Measurements from ENCODE around the gene KRT74. TPM values are rescaled to one million over a fixed set of nuclear protein-coding genes. Genes with fewer than 3 reads are reported as not detected.

The KRT74 gene
- total RNA-seq, 1 donor from 2014 or later, result not detected

- H3K36me3 ChIP-seq (ENCODE audit: control insufficient read depth, insufficient read depth, low read length), result no peaks in the 10 kb centered on the region
- TF ChIP-seq, protein P1, sequence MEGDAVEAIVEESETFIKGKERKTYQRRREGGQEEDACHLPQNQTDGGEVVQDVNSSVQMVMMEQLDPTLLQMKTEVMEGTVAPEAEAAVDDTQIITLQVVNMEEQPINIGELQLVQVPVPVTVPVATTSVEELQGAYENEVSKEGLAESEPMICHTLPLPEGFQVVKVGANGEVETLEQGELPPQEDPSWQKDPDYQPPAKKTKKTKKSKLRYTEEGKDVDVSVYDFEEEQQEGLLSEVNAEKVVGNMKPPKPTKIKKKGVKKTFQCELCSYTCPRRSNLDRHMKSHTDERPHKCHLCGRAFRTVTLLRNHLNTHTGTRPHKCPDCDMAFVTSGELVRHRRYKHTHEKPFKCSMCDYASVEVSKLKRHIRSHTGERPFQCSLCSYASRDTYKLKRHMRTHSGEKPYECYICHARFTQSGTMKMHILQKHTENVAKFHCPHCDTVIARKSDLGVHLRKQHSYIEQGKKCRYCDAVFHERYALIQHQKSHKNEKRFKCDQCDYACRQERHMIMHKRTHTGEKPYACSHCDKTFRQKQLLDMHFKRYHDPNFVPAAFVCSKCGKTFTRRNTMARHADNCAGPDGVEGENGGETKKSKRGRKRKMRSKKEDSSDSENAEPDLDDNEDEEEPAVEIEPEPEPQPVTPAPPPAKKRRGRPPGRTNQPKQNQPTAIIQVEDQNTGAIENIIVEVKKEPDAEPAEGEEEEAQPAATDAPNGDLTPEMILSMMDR (IDR thresholded peaks at IDR 0.05; ENCODE audit: insufficient read depth, low read length, poor library complexity, severe bottlenecking), result no peak
- DNase-seq (ENCODE audit: low read depth), result no peak
- peaks cover 11% of the 10 kb centered on the region for H3K27me3 ChIP-seq (ENCODE audit: control insufficient read depth, insufficient read depth, low read length)
- H3K4me3 ChIP-seq (ENCODE audit: low read depth, low read length), result no peak overlapping the region
Measured at GRCh38 chr12:52615912-52616311, 42.3 kb upstream of the KRT74 start.

DNA sequence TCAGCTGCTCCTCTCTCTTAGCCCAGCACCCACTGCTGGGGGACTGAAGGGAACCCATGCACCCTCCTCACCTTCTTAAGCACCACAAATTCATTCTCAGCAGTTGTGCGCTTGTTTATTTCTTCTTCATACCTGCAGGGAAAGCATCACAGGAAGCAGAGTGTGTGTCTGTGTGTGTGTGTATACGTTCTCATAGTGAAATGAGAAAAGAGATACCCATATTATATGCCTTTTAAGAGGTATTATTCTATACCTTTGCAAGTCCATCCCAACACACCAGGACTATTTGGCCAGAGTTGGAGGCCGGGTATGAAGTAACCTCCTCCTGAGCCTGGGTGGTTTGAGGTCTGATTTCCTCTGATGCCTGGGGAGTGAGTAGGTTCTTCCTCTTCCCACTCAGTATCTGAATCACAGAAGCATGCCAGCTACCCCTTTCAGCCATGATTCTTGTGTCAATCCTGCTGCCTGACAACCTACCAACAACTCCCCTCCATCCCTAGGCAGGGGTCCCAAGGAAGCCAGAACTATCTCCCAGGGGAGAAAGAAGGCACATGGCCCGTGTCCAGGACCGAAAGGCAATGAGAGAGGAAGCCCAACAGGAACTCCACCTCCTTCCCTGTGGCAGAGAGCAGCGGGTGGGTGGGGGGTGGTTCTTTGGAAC lies 41.7 kb upstream of the KRT74 start:
- DNase-seq (ENCODE audit: low read depth), result no peak
- Histone ChIP-seq H3K4me3 (ENCODE audit: low read depth, low read length) (no peak overlapping the region), H3K27me3 (ENCODE audit: control insufficient read depth, insufficient read depth, low read length) (peaks cover 16% of the 10 kb centered on the region), H3K36me3 (ENCODE audit: control insufficient read depth, insufficient read depth, low read length) (no peaks in the 10 kb centered on the region)
- TF ChIP-seq, protein P1 (IDR thresholded peaks at IDR 0.05; ENCODE audit: insufficient read depth, low read length, poor library complexity, severe bottlenecking), result no peak

DNA sequence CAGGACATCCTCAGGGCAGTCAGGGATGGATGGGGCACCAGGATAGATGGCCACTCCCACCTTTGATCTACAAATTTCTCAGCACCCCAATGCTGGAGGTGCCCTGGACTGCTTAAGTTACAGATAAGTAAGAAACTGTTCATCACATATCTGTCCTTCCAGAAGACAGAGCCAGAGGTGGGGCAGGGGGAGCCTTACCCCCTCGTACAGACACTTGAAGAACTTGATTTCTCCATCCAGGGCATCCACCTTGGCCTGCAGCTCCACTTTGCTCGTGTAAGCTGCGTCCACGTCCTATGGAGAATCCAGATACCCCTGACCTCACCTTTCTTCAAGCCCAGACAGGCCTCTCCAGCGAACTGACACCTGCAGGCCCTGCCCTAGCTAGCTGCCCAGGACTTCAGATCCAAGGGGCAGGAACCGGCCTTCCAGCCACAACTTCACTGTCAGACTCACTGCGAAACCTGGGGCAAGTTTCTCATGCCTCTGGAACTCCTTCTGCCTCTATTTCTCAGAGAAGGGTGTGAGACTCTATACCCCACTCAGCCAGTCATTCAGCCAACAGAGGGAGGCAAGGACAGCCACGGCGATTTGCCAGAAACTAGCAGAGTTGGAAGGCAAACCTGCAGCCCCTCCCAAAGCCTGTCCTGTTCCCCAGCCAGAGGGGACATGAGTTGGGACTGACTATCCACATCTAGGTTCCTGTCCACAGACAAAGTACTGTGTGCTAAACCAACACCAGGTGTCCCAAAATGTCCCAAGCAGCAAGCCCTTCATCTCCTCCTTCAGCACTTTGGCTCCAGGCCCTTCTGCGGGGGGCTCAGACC lies 41.0 kb upstream of the KRT74 start:
- no peak for DNase-seq (ENCODE audit: low read depth)
- Histone ChIP-seq H3K27me3 (ENCODE audit: control insufficient read depth, insufficient read depth, low read length) (peaks cover 16% of the 10 kb centered on the region), H3K4me3 (ENCODE audit: low read depth, low read length) (no peak overlapping the region)

DNA sequence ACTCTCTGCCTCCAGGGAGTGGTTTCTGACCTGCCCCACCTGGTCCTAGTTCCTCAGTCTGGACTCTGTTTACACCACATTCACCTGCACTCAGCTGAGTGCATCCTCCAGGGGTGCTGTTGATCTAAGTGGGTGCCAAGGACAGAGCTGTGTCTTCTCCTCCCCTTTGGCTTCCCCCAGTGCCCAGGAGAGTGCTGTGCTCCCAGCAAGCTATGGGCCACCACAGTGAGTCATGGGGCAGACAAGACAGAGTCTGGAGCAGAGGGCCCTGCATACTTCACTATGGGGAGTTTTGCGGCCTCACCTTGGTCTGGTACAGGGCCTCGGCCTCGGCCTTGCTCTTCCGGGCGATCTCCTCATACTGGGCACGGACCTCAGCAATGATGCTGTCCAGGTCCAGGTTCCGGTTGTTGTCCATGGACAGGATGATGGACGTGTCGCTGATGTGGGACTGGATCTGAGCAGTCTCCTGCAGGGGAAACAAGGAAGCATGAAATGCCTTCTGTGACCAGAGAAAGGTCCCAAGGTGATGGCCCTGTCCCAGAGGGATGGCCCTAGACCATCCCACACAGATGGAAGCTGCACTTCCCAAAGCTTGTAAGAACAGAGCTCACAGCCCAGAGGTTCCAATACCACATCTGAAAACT lies 39.9 kb upstream of the KRT74 start:
- TF ChIP-seq, protein P1 (IDR thresholded peaks at IDR 0.05; ENCODE audit: insufficient read depth, low read length, poor library complexity, severe bottlenecking), result no peak
- Histone ChIP-seq H3K4me3 (ENCODE audit: low read depth, low read length) (no peak overlapping the region), H3K27me3 (ENCODE audit: control insufficient read depth, insufficient read depth, low read length) (peaks cover 19% of the 10 kb centered on the region), H3K36me3 (ENCODE audit: control insufficient read depth, insufficient read depth, low read length) (no peaks in the 10 kb centered on the region)
- no peak for DNase-seq (ENCODE audit: low read depth)

More for the DNA sequence above, 41.0 kb upstream of the KRT74 start:
- TF ChIP-seq, protein P1 (IDR thresholded peaks at IDR 0.05; ENCODE audit: insufficient read depth, low read length, poor library complexity, severe bottlenecking), result no peak
- H3K36me3 ChIP-seq (ENCODE audit: control insufficient read depth, insufficient read depth, low read length), result no peaks in the 10 kb centered on the region

DNA sequence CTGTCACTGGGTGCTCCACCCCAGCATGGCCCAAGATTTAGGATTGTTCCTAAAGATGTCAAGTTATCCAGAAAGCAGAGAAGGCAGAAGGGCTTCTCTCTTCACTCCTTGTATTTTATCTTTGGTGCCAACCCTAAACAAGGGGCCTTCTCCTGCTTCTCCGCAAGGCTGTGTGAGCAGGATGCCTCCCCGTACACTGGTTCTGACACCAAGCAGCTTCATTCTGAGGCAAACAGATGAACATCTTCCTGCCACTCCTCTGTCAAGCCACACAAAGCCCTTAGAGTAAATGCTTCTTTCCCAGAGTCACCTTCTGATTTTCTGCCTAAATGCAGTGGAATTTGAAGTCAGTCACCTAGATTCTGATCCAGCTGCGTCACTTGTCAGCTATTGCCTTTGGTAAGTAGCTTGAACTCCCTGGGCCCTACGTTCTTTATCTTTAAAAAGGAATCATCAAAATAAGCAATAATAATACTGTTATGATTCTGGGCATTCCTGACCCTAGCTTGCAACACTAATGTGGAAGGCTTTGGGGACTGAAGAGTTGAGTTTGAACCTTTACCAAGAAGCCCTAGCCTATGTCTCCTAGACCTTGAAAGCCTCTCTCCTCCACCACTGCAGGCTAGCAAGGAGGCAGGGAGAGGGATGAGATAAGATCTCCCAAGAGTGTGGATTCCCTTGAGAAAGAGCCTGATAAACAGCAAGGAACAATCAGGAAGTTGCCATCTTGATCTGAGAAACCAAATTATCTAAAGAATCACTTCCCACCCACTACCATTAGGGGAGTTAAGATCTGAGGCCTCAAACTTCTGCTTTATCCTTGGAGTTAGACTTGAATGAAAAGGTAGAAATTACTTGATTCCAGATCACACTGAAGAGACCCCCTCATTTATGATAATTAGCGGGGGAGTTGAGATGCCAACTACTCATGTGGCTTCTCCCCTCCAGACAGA lies 39.1 kb upstream of the KRT74 start:
- Histone ChIP-seq H3K27me3 (ENCODE audit: control insufficient read depth, insufficient read depth, low read length) (peaks cover 19% of the 10 kb centered on the region), H3K36me3 (ENCODE audit: control insufficient read depth, insufficient read depth, low read length) (no peaks in the 10 kb centered on the region), H3K4me3 (ENCODE audit: low read depth, low read length) (no peak overlapping the region)
- TF ChIP-seq, protein P1 (IDR thresholded peaks at IDR 0.05; ENCODE audit: insufficient read depth, low read length, poor library complexity, severe bottlenecking), result no peak
- no peak for DNase-seq (ENCODE audit: low read depth)

Data from kidney epithelial cell (primary cell).